COLO668 (cell line): ENCODE results near the gene ERG28.
"Not testable (repeated sequence)": the region's sequence is repeated elsewhere in the genome, so short reads cannot be mapped to it uniquely, and the experiment has no call there.

ENCODE experiments used
- DNase-seq: peaks from one replicate; lab custom pipeline; 2025; ENCODE audit not compliant: unreplicated experiment; lab: John Stamatoyannopoulos, UW

Gene ERG28, protein sequence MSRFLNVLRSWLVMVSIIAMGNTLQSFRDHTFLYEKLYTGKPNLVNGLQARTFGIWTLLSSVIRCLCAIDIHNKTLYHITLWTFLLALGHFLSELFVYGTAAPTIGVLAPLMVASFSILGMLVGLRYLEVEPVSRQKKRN

DNA sequence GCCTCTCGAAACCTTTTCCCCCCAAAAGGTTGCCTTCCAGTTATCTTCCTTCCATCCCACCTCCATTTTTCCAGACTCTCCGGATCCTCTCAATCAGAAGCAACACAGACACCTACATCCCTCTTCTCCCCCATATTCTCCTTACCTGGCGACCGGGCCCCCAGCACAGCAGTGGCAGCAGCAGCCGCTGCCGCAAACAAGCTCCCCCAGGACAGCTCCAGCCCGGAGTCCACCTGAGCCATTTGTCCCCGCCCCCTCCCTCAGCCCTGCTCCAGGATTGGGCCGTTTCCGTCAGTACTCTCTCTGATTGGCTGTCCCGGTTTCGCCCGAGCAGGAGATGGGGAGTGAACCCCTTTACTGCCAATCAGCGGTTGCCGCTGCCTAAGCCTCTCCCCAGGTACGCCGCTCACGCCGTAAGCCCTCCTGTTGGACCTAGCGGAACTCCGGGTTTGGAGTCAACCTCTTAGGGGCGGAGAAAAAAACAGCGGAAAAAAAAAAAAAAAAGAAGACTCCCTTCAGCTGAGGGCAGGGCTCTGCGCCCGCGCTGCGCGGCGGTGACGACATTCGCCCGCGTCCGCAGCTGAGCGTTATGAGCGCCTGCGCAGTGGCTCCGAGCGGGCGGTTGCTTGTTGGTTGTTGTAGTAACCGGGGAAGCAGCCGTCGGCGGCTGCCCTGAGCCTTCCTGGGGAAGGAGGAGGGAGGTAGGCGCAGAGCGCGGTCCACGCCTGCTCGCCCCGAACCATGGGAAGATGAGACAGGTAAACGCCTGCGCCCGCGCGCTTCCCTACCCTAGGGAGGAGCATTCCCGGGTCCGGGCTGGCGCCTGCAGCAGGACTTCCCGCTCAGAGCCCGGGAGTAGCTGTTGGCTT is at the start of gene ERG28, which contains the start of gene TTLL5:
ERG28 (minus strand) TSS at position 247 of the 869 bp plus-strand sequence. CDS start 3,374 bp downstream, outside the sequence.
TTLL5 (plus strand) TSS at position 617 of the 869 bp plus-strand sequence. CDS start 1,904 bp downstream, outside the sequence.
- peak; percentile 99 for DNase-seq

DNA sequence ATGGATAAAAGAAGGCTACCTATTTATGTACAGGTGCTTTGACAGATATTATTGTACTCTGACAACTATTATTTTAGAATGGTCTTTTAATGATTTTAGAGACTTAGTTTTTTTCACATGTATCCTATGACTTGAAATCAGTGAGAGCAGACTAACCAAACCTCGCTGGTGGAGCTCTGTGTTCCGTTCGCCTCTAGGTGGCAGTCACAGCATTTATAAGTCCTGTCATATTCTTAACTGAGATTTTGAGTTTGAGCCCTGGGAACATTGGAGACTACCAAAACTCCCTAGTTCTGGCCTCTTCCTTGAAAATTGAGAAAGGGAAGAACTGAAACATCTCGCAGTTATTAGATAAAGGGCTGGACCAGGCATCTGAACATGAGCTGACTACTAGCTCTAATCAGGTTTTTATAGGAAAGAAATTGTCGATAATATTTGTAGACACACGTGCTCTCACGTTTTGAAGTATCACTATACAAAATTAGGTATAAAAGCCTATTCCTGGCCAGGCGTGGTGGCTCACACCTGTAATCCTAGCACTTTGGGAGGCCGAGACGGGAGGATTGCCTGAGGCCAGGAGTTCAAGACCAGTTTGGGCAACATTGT is 48.6 kb upstream of the ERG28 start:
- peak; percentile 71 for DNase-seq

DNA sequence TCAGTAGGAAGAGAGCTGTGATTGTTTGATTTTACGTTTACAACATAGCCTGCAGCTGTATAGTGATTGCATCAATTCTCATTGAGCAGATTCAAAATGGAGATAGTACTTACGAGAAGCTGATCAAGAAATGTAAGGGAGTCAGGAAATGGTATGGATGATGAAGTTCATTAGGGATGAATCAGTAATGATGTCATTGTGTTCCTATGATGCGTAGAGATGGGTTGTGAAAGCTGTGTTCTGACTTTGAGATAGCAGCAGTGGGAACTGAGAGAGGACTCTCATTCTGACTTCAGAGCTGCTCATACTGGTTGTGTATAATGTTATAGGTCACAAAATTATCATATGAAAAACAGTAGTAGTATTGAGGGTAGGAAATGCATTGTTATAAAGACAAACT is 44.3 kb upstream of the ERG28 start:
- no peak for DNase-seq

DNA sequence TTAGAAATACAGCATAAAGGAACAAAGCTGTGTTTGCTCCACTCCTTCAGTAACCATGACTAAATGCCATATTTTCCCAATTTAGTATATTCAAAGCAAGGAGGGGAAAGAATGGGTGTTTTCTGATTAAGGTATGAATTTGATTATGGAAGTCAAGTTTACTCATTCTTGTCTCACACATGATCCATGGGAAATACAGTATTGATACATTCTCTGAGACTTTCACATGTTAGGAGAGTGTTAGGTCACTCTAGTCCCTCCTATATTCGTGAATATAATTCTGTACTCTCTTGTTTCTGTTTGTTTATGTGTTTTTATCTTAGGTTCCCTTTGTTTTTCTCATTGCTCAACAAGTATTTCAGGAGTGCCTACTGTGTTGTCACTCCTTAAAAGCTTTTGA is 42.8 kb upstream of the ERG28 start:
- DNase-seq = no peak

DNA sequence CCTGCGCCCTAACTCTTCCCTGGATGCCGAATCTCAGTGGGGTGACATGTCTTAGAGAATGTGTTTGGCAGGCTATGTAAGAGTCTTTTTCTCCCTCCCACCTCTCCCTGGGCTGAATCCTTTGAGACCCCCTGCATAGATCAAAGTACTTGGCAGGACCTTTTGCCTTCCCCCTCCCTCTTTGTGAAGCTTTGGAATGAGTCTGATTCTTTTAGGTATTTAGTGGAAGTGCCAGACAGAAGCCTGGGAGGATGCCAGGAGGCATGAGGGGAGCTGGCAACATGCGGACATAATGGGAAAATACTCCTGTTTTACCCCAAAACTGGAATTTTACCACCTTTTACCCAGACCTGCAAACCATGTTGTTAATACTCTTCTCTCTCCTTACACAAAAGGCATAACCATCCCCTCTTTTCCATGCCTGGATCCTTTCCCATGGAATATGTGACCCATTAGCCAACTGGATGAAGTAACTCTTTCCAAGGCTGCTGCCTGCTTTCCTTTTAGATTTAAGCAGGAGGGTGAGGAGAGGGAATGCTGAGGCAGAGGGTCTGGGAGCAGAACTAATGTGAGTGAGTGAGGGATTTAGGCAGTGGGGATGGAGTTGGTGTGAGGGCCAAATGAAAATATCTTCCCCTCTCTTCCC is 42.1 kb upstream of the ERG28 start:
- no peak for DNase-seq

DNA sequence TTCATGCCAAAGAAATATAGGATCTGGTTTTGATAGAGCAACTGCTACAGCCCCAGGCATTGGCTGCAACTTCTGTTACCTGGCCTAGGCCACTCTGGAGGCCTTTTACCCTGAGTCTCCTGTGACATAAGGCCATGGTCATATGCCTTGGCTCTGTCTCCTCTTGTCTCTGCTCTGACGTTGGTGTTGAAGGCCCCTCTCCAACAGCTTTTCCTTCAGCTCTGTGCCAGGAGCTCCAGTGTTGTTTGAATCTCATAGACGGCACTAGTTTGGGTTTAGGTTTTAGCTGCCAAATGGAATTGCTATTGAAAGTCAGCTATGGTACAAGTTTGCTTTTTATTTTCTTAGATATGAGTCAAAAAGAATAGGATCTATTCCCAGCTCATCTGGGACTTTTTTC is 41.4 kb upstream of the ERG28 start:
- no peak for DNase-seq

DNA sequence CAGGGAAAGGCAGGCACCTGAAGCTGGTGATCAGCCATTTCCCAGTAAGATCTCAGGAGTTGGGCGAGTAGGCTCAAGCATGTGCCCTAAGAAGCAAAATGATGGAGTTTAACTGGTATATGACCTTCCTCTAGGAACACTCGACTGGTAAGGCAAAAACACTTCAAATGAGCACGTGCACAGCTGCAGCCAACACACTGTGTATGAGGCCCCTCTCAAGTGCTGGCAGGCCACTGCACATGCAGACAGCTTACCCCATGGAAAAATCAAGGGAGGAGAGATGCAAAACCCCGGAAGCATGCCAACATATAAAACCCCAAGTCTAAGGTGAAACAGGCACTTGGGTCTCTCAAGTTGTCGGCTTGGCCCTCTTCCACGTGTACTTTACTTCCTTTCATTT is 39.6 kb upstream of the ERG28 start:
- no peak for DNase-seq

DNA sequence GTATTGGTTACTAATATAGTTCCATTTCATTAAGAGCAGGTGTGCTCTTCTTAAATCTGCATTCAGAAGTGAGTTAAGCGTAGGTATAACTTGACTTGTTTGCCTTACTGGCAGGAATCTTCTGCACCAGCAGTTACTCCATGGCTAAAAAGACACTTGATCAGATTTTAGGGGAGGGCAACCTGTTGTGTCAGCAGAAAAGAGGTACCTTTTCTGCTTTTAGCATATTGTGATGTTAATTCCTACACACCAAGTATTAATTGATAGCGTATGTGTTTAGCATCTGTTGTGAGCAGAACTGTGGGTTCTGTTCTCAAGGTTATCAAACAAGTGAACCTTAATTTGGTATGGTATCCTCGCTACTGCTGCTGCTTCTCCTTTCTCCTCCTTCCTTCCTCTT is 38.7 kb upstream of the ERG28 start:
- no peak for DNase-seq

DNA sequence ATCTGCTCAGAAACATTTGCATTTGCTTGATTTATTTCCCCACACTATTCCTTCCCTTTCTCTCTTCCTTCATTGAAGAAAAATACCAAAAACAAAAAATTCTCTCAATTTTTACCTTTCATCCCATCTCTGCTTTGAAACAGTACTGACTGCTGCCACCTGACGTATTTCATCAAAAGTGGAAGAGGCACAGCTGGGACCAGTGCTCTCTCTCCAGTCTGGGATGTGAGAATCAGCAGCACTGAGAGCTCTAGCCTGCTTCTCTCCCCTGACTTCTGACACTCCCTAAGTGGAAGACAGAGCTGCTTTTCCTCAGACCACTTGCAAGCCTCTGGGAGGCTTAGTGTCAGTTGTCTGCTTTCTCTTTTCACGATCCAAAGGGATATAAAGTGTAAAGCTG is 37.2 kb upstream of the ERG28 start:
- DNase-seq = no peak

DNA sequence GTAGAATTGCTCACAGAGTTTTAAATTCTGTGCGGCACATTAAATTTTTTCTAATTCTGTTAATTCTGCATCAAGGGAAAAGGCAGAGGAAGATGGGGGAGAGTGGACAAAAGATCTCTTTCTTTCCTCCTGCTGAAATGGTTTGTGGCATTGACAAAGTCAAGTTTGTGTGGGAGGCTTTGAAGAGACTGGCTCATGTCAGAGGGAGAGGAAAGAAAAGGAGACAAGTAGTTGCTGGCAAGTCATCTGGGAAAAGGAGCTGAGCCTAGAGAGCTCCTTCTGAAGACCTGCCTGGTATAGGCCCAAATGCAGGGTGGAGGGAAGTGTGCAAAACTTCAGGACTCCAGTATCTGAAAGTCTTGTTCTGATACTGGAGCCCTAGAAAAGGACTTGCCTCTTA is 36.7 kb upstream of the ERG28 start:
- DNase-seq = no peak

DNA sequence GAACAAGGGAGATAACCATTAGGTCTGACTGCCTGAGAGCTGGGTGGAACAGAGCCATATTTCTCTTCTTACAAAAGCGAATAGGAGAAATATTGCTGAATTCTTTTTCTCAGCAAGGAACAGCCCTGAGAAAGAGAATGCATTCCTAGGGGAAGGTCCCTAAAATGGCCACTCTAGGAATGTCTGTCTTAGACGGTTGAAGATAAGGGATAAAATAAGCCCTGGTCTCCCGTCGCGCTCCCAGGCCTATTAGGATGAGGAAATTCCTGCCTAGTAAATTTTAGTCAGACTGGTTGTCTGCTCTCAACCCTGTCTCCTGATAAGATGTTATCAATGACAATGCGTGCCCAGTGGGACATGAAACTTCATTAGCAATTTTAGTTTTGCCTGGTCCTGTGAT is 34.3 kb upstream of the ERG28 start:
- not testable (repeated sequence) for DNase-seq

DNA sequence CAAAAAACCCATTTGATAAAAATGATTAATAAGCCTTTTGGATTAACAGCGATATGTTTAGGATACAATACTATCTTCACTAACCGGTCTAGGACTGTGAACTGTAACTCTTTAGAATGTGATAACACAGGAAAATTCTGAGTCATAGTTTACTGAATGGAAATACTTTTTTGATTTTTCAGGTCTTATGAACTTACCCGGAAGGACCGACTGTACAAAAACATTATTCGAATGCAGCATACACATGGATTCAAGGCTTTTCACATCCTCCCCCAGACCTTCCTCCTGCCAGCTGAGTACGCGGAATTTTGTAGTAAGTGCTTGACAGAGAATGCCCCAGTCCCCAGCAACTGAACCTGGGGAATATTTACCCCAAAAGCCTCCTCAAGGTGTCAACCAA is 29.3 kb upstream of the ERG28 start:
- DNase-seq = no peak

DNA sequence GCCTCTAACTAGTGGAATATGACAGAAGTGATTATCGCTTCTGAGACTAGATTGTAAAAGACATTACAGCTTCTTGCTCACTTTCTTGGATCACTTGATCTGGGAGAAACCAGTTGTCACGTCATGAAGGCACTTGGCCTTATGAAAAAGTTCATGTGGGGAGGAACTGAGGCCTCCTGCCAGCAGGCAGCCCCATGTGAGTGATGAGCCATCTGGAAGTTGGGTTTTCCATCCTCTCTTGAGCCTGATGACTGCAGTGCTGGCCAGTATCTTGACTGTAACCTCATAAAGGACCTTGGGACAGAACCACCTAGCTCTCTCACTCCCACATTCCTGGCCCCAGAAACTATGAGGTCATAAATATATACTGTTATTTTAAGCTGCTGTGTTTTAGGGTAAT is 28.3 kb upstream of the ERG28 start:
- DNase-seq = no peak

DNA sequence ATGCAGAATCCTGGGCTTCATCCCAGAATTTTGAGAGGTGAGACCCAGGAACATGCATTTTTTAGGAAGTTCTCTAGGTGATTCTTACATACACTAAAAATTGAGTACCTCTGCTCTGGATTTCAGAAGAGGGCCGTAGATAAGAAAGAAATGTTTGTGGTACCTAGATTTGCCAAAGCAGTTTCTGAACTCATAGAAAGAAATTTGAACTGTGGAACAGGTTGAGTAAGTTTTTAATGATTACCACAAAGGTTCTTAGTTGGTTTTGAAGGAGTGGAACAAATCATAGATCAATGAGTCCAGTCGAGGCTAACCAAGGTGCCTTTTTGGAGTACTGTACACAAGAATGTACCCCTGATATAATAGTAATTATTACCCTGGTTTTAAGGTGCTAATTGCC is 25.2 kb upstream of the ERG28 start:
- DNase-seq = no peak

DNA sequence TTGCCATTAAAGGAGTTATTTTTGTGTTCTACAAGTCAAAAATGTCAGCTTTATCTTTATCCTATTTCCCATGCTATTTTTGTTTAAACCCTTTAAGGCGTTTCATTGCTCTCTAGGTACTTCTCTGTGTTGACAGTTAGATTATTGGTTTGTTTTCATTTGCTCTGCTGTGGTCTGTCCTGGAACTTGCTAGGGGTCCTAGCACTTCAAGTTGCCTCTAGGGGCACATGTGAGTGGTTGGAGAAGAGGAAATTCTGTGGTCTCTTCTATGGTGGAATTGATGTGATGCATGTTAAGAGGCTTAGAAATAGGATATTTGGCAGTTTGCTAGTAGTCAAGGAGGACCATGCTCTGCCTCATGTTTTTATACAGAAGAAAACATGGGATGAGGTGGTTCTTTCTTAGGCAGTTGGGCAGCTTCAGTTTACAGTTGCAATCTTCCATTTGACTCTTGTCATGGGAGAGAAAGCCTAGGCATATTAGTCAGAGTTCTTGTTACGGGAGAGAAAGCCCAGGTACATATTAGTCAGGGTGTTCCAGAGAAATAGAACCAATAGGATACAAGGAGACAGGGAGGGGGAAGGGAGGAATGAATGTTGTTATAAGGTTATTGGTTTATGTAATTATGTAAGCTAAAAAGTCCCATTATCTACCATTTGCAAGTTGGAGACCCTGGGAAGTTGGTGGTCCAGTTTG is 14.7 kb upstream of the ERG28 start:
- no peak for DNase-seq

DNA sequence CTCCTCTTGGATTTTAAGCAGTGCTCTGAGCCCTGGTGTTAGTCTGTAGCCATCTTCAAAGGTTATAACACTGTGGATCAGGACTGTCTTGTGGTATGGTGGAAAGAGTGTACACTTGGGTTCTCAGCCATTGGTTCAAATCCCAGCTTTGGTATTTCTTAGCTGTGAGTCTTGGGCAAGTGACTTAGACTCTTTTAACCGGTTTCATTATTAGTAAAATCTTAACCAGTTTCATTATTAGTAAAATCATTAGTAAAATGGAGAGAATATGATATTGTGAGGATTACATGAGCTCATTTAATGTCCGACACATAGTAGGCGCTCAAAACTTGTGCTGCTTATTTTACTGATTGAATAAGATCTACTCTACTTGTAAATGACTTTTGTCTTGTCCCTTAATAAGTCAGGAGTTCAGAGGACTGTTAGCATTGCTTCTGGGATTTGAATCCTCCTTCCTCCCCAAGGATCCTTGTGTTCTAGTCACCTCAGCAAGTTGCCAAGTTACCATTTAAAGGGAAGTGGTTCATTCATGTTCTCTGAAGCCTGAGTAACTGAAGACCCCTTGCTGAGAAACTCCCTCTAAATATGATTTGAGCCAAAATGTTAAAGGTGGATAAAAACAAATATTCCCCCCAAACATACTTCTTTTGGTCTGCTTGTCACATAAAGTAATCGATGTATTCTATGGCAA is 12.8 kb upstream of the ERG28 start:
- no peak for DNase-seq

DNA sequence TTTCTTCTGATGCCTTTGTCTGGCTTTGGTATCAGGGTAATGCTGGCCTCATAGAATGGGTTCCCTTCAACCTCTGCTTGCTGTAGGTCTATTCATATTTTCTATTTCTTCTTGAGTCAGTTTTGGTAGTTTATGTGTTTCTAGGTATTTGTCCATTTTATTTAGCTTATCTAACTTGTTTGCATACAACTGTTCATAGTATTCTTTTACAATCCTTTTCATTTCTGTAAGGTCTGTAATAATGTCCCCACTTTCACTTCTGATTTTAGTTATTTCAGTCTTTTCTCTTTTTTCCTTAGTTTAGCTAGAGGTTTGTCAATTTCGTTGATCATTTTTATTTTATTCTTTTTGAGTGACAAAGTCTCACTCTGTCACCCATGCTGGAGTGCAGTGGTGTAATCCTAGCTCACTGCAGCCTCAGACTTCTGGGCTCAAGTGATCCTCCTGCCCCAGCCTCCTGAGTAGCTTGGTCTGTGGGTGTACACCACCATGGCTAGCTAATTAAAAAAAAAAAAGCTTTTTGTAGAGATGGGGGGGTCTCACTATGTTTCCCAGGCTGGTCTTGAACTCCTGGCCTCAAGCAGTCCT is 12.0 kb upstream of the ERG28 start:
- no peak for DNase-seq

DNA sequence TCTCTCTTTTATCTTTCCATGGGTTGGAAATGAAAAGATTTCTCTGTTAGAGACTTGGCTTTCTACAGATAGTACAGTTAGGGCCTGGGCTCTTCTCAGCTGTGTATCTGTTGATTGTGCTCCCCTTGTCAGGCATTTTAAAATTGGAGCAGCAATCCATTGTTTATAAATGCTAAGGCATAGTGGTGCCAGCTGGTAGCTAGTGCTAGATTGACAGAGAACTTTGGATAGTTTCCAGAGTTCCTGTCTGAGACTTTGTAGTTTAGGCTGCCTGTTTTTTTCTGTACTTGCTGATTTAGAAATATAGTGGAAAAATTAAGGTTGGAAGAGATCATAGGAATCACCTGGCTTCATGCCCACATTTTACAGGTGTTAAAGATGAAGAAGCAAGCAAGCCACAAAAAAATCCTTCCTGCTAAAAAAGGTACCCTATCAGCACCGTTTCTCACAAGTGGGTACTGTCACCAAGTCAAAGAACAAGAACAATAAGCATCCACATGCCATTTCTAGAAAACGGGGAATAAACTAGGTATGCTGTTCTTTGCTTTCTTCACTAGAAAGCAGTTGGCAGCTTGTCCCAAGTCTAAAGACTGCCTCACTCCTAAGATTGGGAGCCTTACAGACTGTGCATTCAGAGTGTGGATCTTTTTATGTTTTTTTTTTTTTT is 6.6 kb upstream of the ERG28 start:
- no peak for DNase-seq

DNA sequence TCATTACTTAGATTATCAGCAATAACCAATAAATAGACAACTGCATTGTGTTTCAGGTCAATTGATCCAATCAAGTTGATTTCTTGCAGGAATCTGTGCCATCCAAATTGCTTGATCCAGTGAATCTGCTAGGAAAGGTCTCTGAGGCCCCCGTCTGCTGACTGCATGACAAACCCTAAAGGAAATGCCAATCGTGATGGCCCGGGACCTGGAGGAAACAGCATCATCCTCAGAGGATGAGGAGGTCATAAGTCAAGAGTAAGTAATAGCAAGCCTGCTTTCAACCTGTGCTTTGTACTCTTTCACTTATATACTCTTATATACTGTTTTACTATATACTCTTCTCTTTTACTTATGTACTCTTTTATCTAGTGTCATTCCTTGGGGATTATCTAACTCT is 2.3 kb upstream of the ERG28 start:
- DNase-seq = no peak

DNA sequence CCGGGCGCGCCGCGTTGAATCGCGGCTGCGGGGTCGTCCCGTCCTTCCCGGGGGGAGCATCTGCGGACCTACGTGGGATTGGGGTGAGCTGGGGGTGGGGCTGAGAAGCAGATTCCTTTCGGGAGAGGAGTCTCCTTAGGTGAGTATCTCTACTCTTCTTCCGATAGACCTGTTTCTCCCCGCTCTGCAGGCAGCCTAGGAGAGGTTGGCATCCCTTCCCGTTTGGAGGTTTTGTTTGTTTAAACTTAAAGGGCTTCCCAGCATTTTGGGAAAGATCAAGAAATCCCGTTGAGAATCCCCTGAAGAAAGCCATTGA is 781 bp upstream of the ERG28 start:
- DNase-seq = no peak
